ENCODE results near the gene ZNF101.

ZNF101 gene

GRCh38 chr19:19634516-19635312 is 33.9 kb upstream of the ZNF101 start:
- H3K9me3 Mint-ChIP-seq, result no peaks in the 10 kb centered on the region
- H3K36me3 Mint-ChIP-seq (ENCODE audit: low read depth), result peaks cover 36% of the 10 kb centered on the region
- no peaks in the 10 kb centered on the region for H3K4me1 Mint-ChIP-seq (ENCODE audit: low read depth)
- H3K27me3 Mint-ChIP-seq, result no peaks in the 10 kb centered on the region
- H3K27ac Mint-ChIP-seq, result no peak overlapping the region
- no peak overlapping the region for H3K4me3 Mint-ChIP-seq

GRCh38 chr19:19635313-19635702 is 33.3 kb upstream of the ZNF101 start:
- Mint-ChIP-seq H3K4me3 (no peak overlapping the region), H3K4me1 (ENCODE audit: low read depth) (no peaks in the 10 kb centered on the region), H3K27ac (no peak overlapping the region), H3K9me3 (no peaks in the 10 kb centered on the region), H3K36me3 (ENCODE audit: low read depth) (peaks cover 40% of the 10 kb centered on the region), H3K27me3 (no peaks in the 10 kb centered on the region)

- Mint-ChIP-seq H3K4me1 (ENCODE audit: low read depth) (no peaks in the 10 kb centered on the region), H3K36me3 (ENCODE audit: low read depth) (peaks cover 40% of the 10 kb centered on the region), H3K9me3 (no peaks in the 10 kb centered on the region), H3K27me3 (no peaks in the 10 kb centered on the region), H3K4me3 (no peak overlapping the region), H3K27ac (no peak overlapping the region)
Measured at GRCh38 chr19:19636573-19637185, 32.0 kb upstream of the ZNF101 start.

GRCh38 chr19:19637186-19637522 is 31.5 kb upstream of the ZNF101 start:
- Mint-ChIP-seq H3K36me3 (ENCODE audit: low read depth) (peaks cover 44% of the 10 kb centered on the region), H3K27ac (no peak overlapping the region), H3K9me3 (no peaks in the 10 kb centered on the region), H3K4me3 (no peak overlapping the region), H3K4me1 (ENCODE audit: low read depth) (peaks cover 4% of the 10 kb centered on the region), H3K27me3 (no peaks in the 10 kb centered on the region)

- no peaks in the 10 kb centered on the region for H3K9me3 Mint-ChIP-seq
- no peaks in the 10 kb centered on the region for H3K27me3 Mint-ChIP-seq
- H3K4me3 Mint-ChIP-seq, result no peak overlapping the region
- no peak overlapping the region for H3K27ac Mint-ChIP-seq
- peaks cover 8% of the 10 kb centered on the region for H3K4me1 Mint-ChIP-seq (ENCODE audit: low read depth)
- H3K36me3 Mint-ChIP-seq (ENCODE audit: low read depth), result peaks cover 42% of the 10 kb centered on the region
Measured at GRCh38 chr19:19637523-19638251, 31.0 kb upstream of the ZNF101 start.

- Mint-ChIP-seq H3K4me1 (ENCODE audit: low read depth) (peaks cover 11% of the 10 kb centered on the region), H3K27ac (peak overlapping the region; percentile 94), H3K4me3 (peak overlapping the region; percentile 98), H3K27me3 (no peaks in the 10 kb centered on the region), H3K9me3 (no peaks in the 10 kb centered on the region), H3K36me3 (ENCODE audit: low read depth) (peaks cover 24% of the 10 kb centered on the region)
Measured at GRCh38 chr19:19642506-19643157, 26.0 kb upstream of the ZNF101 start.

GRCh38 chr19:19643158-19644053 is 25.2 kb upstream of the ZNF101 start, which contains the start of gene GMIP:
TSS of gene GMIP (minus strand) at chr19:19643657. CDS start at chr19:19643529, 128 bp downstream.
- no peaks in the 10 kb centered on the region for H3K27me3 Mint-ChIP-seq
- peaks cover 27% of the 10 kb centered on the region for H3K36me3 Mint-ChIP-seq (ENCODE audit: low read depth)
- H3K4me1 Mint-ChIP-seq (ENCODE audit: low read depth), result peaks cover 11% of the 10 kb centered on the region
- no peaks in the 10 kb centered on the region for H3K9me3 Mint-ChIP-seq
- peak within 1 kb of the TSS; percentile 98 for H3K4me3 Mint-ChIP-seq
- H3K27ac Mint-ChIP-seq, result peak within 1 kb of the TSS; percentile 94

GRCh38 chr19:19644054-19644388 is 24.6 kb upstream of the ZNF101 start:
- Mint-ChIP-seq H3K27ac (peak overlapping the region; percentile 94), H3K4me1 (ENCODE audit: low read depth) (peaks cover 11% of the 10 kb centered on the region), H3K27me3 (no peaks in the 10 kb centered on the region), H3K36me3 (ENCODE audit: low read depth) (peaks cover 26% of the 10 kb centered on the region), H3K4me3 (peak overlapping the region; percentile 98), H3K9me3 (no peaks in the 10 kb centered on the region)

GRCh38 chr19:19645233-19645870 is 23.3 kb upstream of the ZNF101 start:
- peaks cover 26% of the 10 kb centered on the region for H3K36me3 Mint-ChIP-seq (ENCODE audit: low read depth)
- no peaks in the 10 kb centered on the region for H3K9me3 Mint-ChIP-seq
- no peak overlapping the region for H3K4me3 Mint-ChIP-seq
- H3K27ac Mint-ChIP-seq, result no peak overlapping the region
- peaks cover 11% of the 10 kb centered on the region for H3K4me1 Mint-ChIP-seq (ENCODE audit: low read depth)
- no peaks in the 10 kb centered on the region for H3K27me3 Mint-ChIP-seq

GRCh38 chr19:19647037-19647835 is 21.4 kb upstream of the ZNF101 start:
- Mint-ChIP-seq H3K36me3 (ENCODE audit: low read depth) (peaks cover 29% of the 10 kb centered on the region), H3K27me3 (no peaks in the 10 kb centered on the region), H3K9me3 (no peaks in the 10 kb centered on the region), H3K27ac (no peak overlapping the region), H3K4me1 (ENCODE audit: low read depth) (peaks cover 7% of the 10 kb centered on the region), H3K4me3 (no peak overlapping the region)

- H3K9me3 Mint-ChIP-seq, result no peaks in the 10 kb centered on the region
- peaks cover 37% of the 10 kb centered on the region for H3K36me3 Mint-ChIP-seq (ENCODE audit: low read depth)
- no peak overlapping the region for H3K27ac Mint-ChIP-seq
- no peaks in the 10 kb centered on the region for H3K4me1 Mint-ChIP-seq (ENCODE audit: low read depth)
- no peaks in the 10 kb centered on the region for H3K27me3 Mint-ChIP-seq
- no peak overlapping the region for H3K4me3 Mint-ChIP-seq
Measured at GRCh38 chr19:19649155-19649554, 19.5 kb upstream of the ZNF101 start.

- H3K27ac Mint-ChIP-seq, result no peak overlapping the region
- H3K4me1 Mint-ChIP-seq (ENCODE audit: low read depth), result no peaks in the 10 kb centered on the region
- H3K9me3 Mint-ChIP-seq, result no peaks in the 10 kb centered on the region
- no peak overlapping the region for H3K4me3 Mint-ChIP-seq
- H3K36me3 Mint-ChIP-seq (ENCODE audit: low read depth), result peaks cover 36% of the 10 kb centered on the region
- H3K27me3 Mint-ChIP-seq, result no peaks in the 10 kb centered on the region
Measured at GRCh38 chr19:19649580-19649995, 19.1 kb upstream of the ZNF101 start.

GRCh38 chr19:19650331-19650730 is 18.3 kb upstream of the ZNF101 start:
- Mint-ChIP-seq H3K27ac (no peak overlapping the region), H3K9me3 (no peaks in the 10 kb centered on the region)

More at GRCh38 chr19:19650331-19650730, 18.3 kb upstream of the ZNF101 start:
- H3K4me3 Mint-ChIP-seq, result no peak overlapping the region
- H3K4me1 Mint-ChIP-seq (ENCODE audit: low read depth), result no peaks in the 10 kb centered on the region
- H3K36me3 Mint-ChIP-seq (ENCODE audit: low read depth), result peaks cover 39% of the 10 kb centered on the region
- no peaks in the 10 kb centered on the region for H3K27me3 Mint-ChIP-seq

Measured in stimulated activated naive CD8-positive, alpha-beta T cell treated with anti-CD3 and anti-CD28 coated beads, Interleukin-15, Interleukin-2, amounts not matched to agents 100 ng/mL and 50 ng/mL, for 24 hours (primary cell).